NCI-H2196 treated with DMSO at 0.1 percent for 48 hours (cell line): ENCODE results near the gene ZC3H15.

ENCODE experiments used
- DNase-seq: peaks from one replicate; lab custom pipeline; 2025; ENCODE audit not compliant: unreplicated experiment; lab: John Stamatoyannopoulos, UW

The ZC3H15 gene

GRCh38 chr2:186540941-186541340, 54.9 kb downstream of the ZC3H15 start:
- no peak for DNase-seq

GRCh38 chr2:186542002-186542401, 55.9 kb downstream of the ZC3H15 start:
- no peak for DNase-seq

DNA sequence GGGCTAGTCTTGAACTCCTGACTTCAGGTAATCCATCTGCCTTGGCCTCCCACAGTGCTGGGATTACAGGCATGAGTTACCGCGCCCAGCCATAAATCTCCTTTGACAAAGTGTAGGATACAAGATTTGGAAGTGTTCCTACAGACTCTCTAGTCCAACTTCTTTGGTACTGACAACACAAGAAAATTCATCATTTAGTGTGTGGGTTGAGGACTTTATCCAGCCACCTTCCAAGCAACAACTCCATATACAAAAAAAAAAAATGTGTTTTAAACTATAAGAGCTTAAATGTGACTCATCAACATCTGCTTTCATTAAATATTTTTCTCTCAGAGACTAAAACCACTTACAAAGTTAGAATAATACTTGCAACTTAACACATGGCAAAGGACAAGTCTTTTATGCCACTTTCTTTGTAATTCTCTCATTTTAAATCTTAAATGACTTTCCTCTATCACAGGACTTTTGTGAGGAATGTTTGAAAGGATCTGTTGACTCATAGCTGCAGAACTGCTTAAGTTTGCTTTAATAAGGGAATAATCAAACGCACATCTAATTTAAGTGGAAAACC, 57.6 kb downstream of the ZC3H15 start:
- no peak for DNase-seq

DNA sequence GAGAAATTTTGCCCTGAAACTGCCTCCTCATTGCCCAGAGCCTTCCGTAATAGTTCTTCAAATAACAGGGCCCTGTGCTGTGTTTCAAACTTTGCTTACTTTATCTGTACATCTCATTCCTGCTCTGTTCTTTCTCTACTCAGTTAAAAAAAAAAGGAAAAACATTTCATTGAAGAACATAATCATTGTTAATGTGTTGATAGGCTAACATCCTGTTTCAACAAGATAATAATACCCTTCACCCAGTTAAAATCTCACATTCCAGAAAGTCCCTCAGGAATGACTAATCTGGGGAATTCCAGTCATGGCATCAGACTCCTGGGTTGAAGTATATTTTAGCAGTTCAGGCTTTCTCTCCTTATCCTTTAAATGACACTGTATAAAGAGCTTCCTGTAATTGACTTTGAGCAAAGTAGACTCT, 58.2 kb downstream of the ZC3H15 start:
- DNase-seq = peak; percentile 3

DNA sequence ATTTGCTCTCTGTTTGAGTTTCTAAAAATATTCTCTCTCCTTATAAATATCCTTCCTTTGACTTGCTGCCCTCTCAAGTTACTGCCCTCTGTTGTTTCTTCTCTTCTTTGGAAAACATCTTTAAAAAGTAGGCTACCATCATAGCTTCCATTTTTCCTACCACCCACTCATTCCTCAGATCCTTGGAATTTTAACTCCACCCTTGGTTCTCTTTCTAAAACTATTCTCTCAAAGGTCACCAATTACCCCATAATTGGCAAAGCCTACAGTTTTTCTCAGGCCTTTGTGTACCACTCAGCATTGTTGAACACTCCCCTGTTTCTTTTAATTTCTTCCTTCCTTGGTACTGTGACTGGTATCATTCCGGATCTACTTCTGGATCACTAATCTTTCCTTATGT, 60.8 kb downstream of the ZC3H15 start:
- DNase-seq = no peak

GRCh38 chr2:186551323-186552050, 65.4 kb downstream of the ZC3H15 start:
- DNase-seq = no peak

- no peak for DNase-seq
Observed at GRCh38 chr2:186554429-186554828, 68.4 kb downstream of the ZC3H15 start.

DNA sequence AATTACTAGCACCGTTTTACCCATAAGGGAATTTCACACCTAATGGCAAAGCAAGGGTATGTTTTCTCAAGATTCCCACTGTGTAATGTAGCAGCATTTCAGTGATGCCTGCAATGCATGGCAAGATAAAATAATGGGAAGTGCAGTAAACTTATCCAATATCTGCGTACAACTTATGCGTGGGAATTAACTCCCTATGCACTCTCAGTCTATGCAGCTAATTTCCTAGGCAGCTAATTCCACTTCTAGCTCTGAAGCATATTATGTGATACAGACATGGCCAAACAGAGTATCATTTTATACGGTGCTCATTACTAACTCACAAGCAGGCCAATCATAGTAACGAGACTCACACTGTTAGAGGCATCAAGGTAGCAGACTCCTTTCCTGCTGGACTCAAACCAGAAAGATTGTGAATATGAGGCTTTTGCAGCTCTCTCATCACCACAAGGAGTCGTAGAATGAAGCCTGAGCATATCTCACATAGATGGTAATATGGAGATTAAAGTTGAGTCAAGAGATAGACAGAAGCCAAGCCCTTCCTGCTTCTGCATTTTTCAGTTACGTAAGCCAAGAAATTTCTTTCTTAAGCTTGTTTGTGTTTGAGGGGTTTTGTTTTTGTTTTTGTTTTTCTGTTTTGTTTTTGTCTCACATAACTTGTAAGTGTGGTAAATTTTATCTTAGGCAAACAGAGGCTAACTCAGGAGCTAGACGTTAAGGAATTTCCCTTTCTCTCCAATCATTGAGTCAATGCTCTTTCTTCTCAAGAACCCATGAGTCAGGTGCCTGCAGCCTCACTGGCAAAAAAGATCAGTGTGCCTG, 69.0 kb downstream of the ZC3H15 start:
- DNase-seq = no peak

GRCh38 chr2:186558512-186559276, 72.6 kb downstream of the ZC3H15 start:
- no peak for DNase-seq
